Neural crest cell (in vitro differentiated cells): ENCODE results near the gene GRWD1. TPM values are rescaled to one million over a fixed set of nuclear protein-coding genes. Genes with fewer than 3 reads are reported as not detected.
A peak's percentile ranks its signal among the peaks of the same experiment; 100 is the strongest.

Source experiments
- DNase-seq: peaks from one replicate; pipeline ENCODE4 v3.0.0; 2021; ENCODE audit warnings: low read depth, mixed read lengths, low spot score
- H3K27ac Mint-ChIP-seq: one replicate; pipeline ENCODE4 v1.8.0; 2021; ENCODE audit warnings: mild to moderate bottlenecking, mixed read lengths; ENCODE audit not compliant: unreplicated experiment
- H3K27me3 Mint-ChIP-seq: 2 replicates; pipeline ENCODE4 v1.8.0; 2021; ENCODE audit warnings: low read depth, mild to moderate bottlenecking, mixed read lengths
- H3K36me3 Mint-ChIP-seq: 2 replicates; pipeline ENCODE4 v1.8.0; 2021; ENCODE audit warnings: low read depth, mild to moderate bottlenecking, mixed read lengths
- H3K4me1 Mint-ChIP-seq: 2 replicates; pipeline ENCODE4 v1.8.0; 2021; ENCODE audit warnings: mixed read lengths
- H3K4me3 Mint-ChIP-seq: one replicate; pipeline ENCODE4 v1.8.0; 2021; ENCODE audit warnings: mild to moderate bottlenecking, mixed read lengths
- H3K9me3 Mint-ChIP-seq: 2 replicates; pipeline ENCODE4 v1.8.0; 2021; ENCODE audit warnings: mixed read lengths
- CTCF ChIP-seq: fragments of 200-600 bp; sonication (generic); conservative IDR thresholded peaks from 2 replicates; pipeline ENCODE4 v1.5.0; 2021; ENCODE audit warnings: antibody characterized with exemption, mild to moderate bottlenecking
- total RNA-seq: library from RNA; stranded (reverse); gene quantifications from 2 replicates; pipeline ENCODE4 v1.2.1, GENCODE V29; 2021

GRWD1 gene
- total RNA-seq, 1 donor from 2014 or later: 56.1 TPM

GRCh38 chr19:48443731-48444128, 2.1 kb upstream of the GRWD1 start:
- Mint-ChIP-seq H3K36me3 (peaks cover 4% of the 10 kb centered on the region), H3K9me3 (no peaks in the 10 kb centered on the region), H3K27me3 (no peaks in the 10 kb centered on the region), H3K27ac (no peak overlapping the region), H3K4me1 (peaks cover 33% of the 10 kb centered on the region), H3K4me3 (no peak overlapping the region)
- DNase-seq: no peak
- TF ChIP-seq CTCF: no peak

- H3K4me1 Mint-ChIP-seq: peaks cover 33% of the 10 kb centered on the region
- peaks cover 4% of the 10 kb centered on the region for H3K36me3 Mint-ChIP-seq
- DNase-seq: no peak
- peak overlapping the region; percentile 96 for H3K27ac Mint-ChIP-seq
- TF ChIP-seq CTCF: no peak
- no peaks in the 10 kb centered on the region for H3K9me3 Mint-ChIP-seq
- peak overlapping the region; percentile 97 for H3K4me3 Mint-ChIP-seq
- H3K27me3 Mint-ChIP-seq: no peaks in the 10 kb centered on the region
These were observed 1.5 kb upstream of the GRWD1 start for GRCh38 chr19:48444129-48444935.

DNA sequence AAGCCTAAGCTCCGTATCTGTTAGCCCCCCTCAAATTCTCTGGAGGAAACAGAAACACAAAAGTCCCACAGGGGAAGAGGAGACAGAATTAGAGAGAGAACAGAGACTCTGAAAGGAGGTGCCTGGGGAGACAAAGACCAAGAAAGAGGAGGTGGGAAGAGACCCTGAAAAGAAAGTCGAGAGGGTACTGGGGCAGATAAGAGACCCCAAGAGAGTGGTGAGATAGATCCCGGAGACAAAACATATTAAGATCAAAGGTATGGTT, 915 bp upstream of the GRWD1 start:
- Mint-ChIP-seq H3K9me3 (no peaks in the 10 kb centered on the region), H3K4me1 (peaks cover 33% of the 10 kb centered on the region), H3K36me3 (peaks cover 4% of the 10 kb centered on the region), H3K4me3 (peak overlapping the region; percentile 97), H3K27me3 (no peaks in the 10 kb centered on the region), H3K27ac (peak overlapping the region; percentile 96)
- TF ChIP-seq CTCF: no peak
- DNase-seq: no peak

GRCh38 chr19:48445256-48445605, 552 bp upstream of the GRWD1 start:
- H3K9me3 Mint-ChIP-seq: no peaks in the 10 kb centered on the region
- no peak for DNase-seq
- H3K36me3 Mint-ChIP-seq: peaks cover 4% of the 10 kb centered on the region
- H3K4me1 Mint-ChIP-seq: peaks cover 33% of the 10 kb centered on the region
- peak overlapping the region; percentile 96 for H3K27ac Mint-ChIP-seq
- TF ChIP-seq CTCF: peak; percentile 70
- no peaks in the 10 kb centered on the region for H3K27me3 Mint-ChIP-seq
- peak overlapping the region; percentile 97 for H3K4me3 Mint-ChIP-seq

DNA sequence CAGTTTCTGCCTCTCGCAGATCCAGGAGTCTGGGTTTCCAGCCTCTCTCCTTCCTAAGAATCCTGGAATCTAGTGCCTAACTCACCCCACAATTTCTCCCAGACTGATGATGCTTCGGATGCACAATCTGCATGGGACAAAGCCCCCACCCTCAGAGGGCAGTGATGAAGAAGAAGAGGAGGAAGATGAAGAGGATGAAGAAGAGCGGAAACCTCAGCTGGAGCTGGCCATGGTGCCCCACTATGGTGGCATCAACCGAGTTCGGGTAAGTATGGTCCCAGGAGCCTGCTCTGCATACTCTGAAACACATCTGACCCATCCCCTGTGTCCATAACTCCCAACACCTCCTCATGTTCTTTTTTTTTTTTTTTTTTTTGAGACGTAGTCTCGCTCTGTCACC, 796 bp downstream of the GRWD1 start:
- peak overlapping the region; percentile 20 for H3K27ac Mint-ChIP-seq
- peak overlapping the region; percentile 97 for H3K4me3 Mint-ChIP-seq
- H3K4me1 Mint-ChIP-seq: peaks cover 38% of the 10 kb centered on the region
- TF ChIP-seq CTCF: no peak
- H3K9me3 Mint-ChIP-seq: no peaks in the 10 kb centered on the region
- H3K36me3 Mint-ChIP-seq: peaks cover 4% of the 10 kb centered on the region
- no peaks in the 10 kb centered on the region for H3K27me3 Mint-ChIP-seq
- no peak for DNase-seq
